Skeletal muscle tissue (tissue), 4 donors: ENCODE measurements around the gene CELF4. TPM values are rescaled to one million over a fixed set of nuclear protein-coding genes. Genes with fewer than 3 reads are reported as not detected.

Experiments used
- H3K27ac ChIP-seq: one replicate; pipeline ENCODE4 v1.7.0; 2013; ENCODE audit warnings: mild to moderate bottlenecking, low read depth, low read length, inconsistent platforms
- H3K27me3 ChIP-seq, 3 donors: one replicate each; pipeline ENCODE4 v1.7.0; 2013; ENCODE audit warnings: low read length in 3 of 3; ENCODE audit not compliant: control insufficient read depth in 3 of 3, insufficient read depth in 3 of 3
- H3K36me3 ChIP-seq, 3 donors: one replicate each; pipeline ENCODE4 v1.7.0; 2013; ENCODE audit warnings: low read length in 3 of 3; ENCODE audit not compliant: control insufficient read depth in 3 of 3, insufficient read depth in 3 of 3
- H3K4me1 ChIP-seq, 3 donors: one replicate each; pipeline ENCODE4 v1.7.0; 2013; ENCODE audit warnings: low read length in 3 of 3, mild to moderate bottlenecking in 3 of 3; ENCODE audit not compliant: control insufficient read depth in 3 of 3, insufficient read depth in 3 of 3
- H3K4me3 ChIP-seq, 3 donors: one replicate each; pipeline ENCODE4 v1.7.0; 2013; ENCODE audit warnings: low read length in 3 of 3
- H3K9ac ChIP-seq, 3 donors: one replicate each; pipeline ENCODE4 v1.7.0; 2013; ENCODE audit warnings: low read length in 3 of 3, mild to moderate bottlenecking in 3 of 3, moderate library complexity in 2 of 3, low read depth in 1 of 3
- H3K9me3 ChIP-seq, 3 donors: one replicate each; pipeline ENCODE4 v1.7.0; 2013; ENCODE audit warnings: low read length in 3 of 3; ENCODE audit not compliant: control insufficient read depth in 3 of 3
- total RNA-seq: library from RNA; depleted of rRNA; stranded (reverse); fragments of >200 nt; gene quantifications from one replicate; pipeline ENCODE4 v1.2.3, GENCODE V29; 2014
- donor health status: Osteomylitis.

CELF4 gene
- total RNA-seq, 1 donor from 2014 or later: not detected

DNA sequence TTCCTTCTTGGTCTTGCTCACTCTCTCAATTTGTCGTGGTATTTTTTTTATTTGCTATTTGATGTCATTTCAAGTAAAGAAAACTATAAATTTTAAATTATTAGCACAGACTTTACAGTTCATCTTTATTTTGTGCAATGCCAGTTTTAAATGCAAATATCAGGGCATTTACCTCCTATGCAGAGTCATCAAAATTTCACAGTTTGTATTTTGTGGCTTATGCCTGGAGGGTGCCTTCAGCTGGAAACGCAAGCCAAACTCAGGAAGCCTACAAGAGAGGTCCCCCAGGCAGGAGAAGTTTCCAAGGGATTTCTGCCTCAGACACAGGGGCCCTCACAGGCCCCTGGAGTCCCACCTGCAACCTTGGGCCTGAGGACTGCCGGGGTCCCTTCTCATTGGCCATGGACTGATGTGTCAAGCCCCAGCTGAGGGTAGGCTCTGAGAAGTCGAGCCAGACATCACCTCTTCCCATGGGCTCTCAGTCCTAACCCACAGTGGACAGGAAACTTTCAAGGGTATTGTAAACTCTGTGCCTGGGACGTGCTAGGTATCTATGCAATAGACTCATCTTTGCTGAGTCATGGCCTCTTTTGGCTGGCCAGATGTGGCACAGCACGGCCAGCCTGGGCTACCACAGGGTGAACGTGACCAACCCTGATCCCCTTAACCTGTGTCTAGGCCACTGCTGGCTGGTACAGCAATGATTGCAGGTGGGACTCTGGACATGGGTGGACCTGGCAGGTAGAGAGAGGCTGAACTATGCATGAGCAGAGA, 236.5 kb downstream of the CELF4 start:
- no peak overlapping the region for H3K27ac ChIP-seq

DNA sequence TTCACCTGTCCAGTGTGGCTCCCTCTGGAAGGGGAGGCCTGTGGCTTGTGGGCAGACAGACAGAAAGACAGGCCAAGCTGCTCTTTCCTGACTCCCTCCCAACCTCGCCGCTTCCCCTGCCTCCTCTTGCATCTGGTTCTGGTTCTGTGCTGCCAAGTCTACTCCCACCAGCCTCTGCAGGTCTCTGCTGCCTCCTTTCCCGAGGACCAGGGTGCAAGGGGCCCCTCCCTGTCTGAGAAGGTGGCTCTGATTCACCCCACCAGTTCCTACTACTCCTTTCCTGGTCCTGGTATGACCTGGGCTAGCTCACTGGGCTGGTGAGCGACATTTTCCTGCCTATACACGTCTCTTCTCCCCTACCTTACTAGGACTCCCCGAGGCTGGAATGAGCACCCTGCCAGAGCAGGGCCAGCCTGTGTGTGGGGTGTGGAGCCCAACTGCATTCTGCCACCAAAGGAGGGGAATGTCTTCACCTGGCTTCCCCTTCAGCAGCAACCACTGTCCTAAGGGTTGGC, 238.5 kb downstream of the CELF4 start:
- Histone ChIP-seq H3K36me3 (no peaks in the 10 kb centered on the region), H3K27me3 (peaks cover 4 to 37% (median 21%) of the 10 kb centered on the region in 3 donors), H3K9me3 (no peaks in the 10 kb centered on the region), H3K4me3 (no peak overlapping the region), H3K9ac (no peak overlapping the region), H3K4me1 (no peaks in the 10 kb centered on the region), H3K27ac (no peak overlapping the region)

More for the DNA sequence above, 236.5 kb downstream of the CELF4 start:
- H3K9me3 ChIP-seq: no peaks in the 10 kb centered on the region
- no peak overlapping the region for H3K4me3 ChIP-seq
- H3K36me3 ChIP-seq: no peaks in the 10 kb centered on the region
- no peaks in the 10 kb centered on the region for H3K4me1 ChIP-seq
- H3K9ac ChIP-seq: no peak overlapping the region
- H3K27me3 ChIP-seq: peaks cover 6 to 29% (median 19%) of the 10 kb centered on the region in 3 donors

DNA sequence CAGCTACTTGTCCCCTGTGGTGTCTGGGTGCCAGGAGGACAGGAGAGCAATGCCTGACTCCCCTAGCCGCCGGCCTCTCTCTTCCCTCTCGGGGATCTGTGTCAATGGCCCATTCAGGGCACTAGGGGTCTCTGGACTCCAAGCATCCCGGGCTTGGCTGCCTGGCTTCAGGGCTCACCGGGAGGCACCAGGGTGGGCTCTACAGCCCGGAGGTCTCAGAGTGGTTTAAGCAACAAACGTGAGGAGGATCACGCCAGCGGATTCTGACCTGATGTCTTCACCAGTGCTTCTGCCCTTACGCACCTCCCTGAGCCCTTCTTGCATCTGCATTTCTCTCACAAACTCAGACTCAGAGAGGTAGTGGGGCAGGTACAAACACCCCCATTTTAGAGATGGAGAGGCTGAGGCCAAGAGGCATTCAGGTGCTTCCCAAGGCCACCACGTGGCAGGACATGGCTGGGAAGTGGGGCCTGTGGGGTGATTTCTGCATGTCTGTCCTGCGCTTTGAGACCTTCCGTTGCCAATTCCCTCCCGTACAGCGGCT, 243.0 kb downstream of the CELF4 start:
- Histone ChIP-seq H3K4me1 (no peaks in the 10 kb centered on the region), H3K27me3 (peaks cover 4 to 33% (median 30%) of the 10 kb centered on the region in 3 donors), H3K9me3 (no peaks in the 10 kb centered on the region), H3K4me3 (no peak overlapping the region), H3K27ac (no peak overlapping the region), H3K36me3 (no peaks in the 10 kb centered on the region), H3K9ac (no peak overlapping the region)

DNA sequence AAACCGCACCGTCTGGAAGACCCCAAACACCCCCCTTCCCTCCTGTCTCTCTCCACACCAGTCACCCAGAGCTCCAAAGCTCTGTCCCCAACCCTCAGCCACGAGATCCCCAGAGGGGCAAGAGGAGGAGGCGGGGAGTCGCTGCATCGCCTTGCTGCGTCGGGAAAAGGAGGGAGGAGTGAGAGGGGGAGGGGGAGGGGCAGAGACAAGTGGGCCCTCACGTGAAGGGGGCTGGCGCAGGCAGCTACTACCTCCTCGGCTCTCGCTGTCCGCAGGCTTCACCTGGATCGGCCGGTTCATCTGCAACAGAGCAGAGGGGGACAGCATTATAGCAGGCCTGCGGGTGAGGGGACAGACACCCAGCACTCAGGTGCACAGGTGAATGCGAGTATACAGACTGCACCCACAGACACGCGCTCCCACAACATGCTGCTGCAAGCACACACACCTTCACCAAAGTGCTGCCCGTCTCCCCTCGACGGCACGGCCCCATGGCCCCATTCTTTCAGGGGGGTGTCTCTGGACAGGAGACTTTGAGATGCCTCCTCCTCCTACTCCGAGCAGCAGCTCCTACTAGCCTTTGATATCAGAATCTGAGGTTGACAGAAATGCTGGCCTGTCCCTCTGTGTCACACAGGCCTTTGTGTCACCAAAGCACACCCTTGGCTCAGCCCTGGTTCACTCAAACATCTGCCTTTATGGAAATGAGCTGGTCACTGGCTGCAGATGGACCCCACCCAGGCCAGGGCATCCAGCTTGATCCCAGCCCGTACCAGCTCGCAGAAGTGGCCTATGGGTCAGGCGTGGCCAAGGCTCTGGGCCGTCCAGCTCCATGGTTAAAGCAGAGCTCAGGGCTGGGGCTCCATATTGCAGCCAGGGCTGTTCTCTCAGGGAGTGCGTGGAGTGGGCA, 243.8 kb downstream of the CELF4 start:
- Histone ChIP-seq H3K4me1 (no peaks in the 10 kb centered on the region), H3K27ac (no peak overlapping the region), H3K4me3 (no peak overlapping the region), H3K9ac (no peak overlapping the region), H3K27me3 (peaks cover 4 to 30% (median 30%) of the 10 kb centered on the region in 3 donors), H3K36me3 (no peaks in the 10 kb centered on the region), H3K9me3 (no peaks in the 10 kb centered on the region)

DNA sequence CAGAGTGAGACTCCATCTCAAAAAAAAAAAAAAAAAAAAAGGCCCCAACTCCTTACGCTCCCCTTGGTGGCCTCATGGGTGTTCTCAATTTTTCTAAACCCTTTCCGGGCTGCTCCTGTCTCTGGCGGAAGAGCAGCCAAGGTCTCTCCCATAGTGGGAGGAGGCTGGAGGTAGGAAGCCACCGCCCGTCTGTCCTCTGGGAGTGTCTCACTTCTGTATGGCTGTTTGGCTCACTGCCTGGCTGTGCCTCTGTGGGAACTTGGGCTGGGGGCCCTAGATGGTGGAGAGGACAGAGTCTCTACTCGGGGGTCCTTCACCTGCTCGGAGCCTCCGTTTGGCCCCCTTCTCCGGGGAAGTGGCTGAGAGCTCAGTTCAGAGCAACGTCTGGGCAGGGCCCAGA, 245.3 kb downstream of the CELF4 start:
- peaks cover under 1 to 29% (median 20%) of the 10 kb centered on the region in 3 donors for H3K27me3 ChIP-seq
- no peaks in the 10 kb centered on the region for H3K4me1 ChIP-seq
- H3K36me3 ChIP-seq: no peaks in the 10 kb centered on the region
- H3K27ac ChIP-seq: no peak overlapping the region
- no peaks in the 10 kb centered on the region for H3K9me3 ChIP-seq
- no peak overlapping the region for H3K9ac ChIP-seq
- H3K4me3 ChIP-seq: no peak overlapping the region

DNA sequence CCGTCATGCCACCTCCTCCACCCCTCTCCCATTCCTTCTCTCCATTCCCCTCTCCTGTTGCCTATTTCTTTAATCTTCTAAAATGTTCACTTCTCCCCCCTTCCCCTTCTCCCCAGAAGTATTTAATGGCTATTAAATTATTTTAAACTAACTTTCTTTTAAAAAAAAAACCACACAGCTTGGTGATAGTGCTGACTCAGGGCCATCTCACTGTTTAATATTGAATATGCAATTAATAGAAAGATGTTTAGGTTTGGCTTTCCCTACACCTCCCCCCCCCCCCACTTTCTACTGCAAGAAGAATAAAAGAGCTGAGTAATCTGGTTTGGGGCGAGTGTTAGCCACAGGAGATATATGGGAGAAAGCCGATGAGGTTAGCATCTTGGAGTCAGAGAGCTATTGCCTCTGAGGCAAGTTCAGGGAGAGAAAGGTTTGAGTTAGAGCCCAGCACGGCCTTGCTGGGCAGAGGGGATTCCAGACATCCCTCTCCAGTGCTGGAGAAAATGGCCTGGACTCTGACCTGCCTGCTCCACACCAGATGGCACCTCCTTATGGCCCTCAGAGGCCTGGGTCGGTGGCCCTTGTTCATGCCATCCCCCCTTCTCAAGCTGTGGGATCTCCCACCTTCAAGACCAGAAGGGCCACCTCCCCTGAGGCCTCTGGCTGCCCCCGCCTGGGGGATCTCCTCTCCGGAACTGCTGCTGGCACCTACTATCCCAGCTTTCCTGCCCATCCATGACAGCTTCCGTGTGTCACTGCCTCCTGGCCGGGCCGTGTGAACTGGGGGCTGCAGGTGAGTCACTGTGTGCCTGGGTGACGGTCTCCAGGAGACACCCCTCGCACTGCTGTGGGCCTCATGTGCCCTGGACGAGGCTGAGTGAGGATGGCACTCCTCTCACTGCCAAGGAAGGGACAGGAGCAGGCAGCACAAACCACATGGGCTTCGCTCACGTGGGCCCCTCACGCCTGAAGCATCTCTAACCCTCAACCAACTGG, 246.9 kb downstream of the CELF4 start:
- no peaks in the 10 kb centered on the region for H3K4me1 ChIP-seq
- no peak overlapping the region for H3K27ac ChIP-seq
- H3K36me3 ChIP-seq: no peaks in the 10 kb centered on the region
- no peak overlapping the region for H3K9ac ChIP-seq
- H3K27me3 ChIP-seq: peaks cover 0 to 23% (median 20%) of the 10 kb centered on the region in 3 donors
- H3K9me3 ChIP-seq: no peaks in the 10 kb centered on the region
- no peak overlapping the region for H3K4me3 ChIP-seq

DNA sequence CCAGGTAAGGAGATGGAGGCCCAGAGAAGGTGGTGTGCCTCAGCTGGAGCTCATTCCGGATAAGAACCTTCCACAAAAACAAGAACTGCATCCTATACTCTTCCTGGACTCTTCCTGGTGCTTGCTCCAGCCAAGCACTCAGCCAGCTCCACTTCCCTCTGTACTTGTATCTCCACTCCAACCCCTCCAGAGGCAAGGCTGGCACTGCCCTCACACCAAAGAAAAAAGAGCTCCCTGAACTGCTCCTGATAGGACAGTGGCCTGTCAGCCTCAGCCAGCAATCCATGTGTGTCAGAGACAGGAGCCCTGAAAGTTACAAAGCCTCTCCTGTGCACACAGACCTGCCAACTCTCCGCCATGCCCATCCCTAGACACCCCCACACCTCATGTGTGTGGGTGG, 248.1 kb downstream of the CELF4 start:
- no peak overlapping the region for H3K9ac ChIP-seq
- H3K27me3 ChIP-seq: peaks cover 0 to 16% (median 10%) of the 10 kb centered on the region in 3 donors
- no peak overlapping the region for H3K27ac ChIP-seq
- H3K36me3 ChIP-seq: no peaks in the 10 kb centered on the region
- H3K9me3 ChIP-seq: no peaks in the 10 kb centered on the region
- no peak overlapping the region for H3K4me3 ChIP-seq
- no peaks in the 10 kb centered on the region for H3K4me1 ChIP-seq

DNA sequence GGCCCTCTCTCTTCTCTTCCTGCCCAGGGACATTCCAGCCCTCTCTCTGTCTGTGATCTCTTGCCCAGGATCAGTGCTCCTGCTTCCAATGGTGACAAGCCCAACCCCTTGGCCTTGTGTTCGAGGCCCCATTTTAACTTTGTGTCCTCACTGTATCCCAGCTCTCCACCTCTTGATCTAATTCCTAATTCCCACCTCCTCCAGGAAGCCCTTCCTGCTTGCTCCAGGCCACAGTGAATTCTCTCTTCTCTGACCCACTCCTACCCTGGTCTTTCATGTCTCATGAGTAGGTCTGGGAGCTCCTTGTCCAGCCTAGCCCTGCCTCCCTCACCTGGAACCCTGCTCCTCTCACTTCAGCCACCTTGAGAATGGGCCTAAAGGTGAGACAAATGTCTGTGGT, 249.1 kb downstream of the CELF4 start:
- peaks cover 0 to 9% (median under 1%) of the 10 kb centered on the region in 3 donors for H3K27me3 ChIP-seq

DNA sequence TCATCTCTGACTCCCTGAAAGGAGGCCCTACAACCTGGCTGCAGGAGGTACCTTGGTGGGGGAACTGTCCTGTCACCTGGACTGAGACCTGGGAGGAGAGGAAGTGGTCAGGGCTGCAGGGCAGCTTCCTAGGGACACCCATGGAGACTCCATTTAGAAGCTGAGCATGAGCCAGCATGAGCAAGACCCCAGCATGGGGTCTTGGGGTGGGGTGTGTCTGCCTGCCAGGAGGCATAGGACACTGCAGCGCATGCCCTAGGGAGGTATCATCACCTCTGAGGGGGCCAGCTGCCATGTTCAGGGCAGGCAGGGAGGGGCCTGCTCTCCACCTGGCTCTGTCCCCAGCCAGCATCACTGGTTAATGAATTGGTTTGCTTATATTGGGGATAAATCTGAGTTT, 249.7 kb downstream of the CELF4 start:
- no peaks in the 10 kb centered on the region for H3K9me3 ChIP-seq
- H3K9ac ChIP-seq: no peak overlapping the region
- peaks cover 0 to 5% (median 0%) of the 10 kb centered on the region in 3 donors for H3K27me3 ChIP-seq
- no peak overlapping the region for H3K27ac ChIP-seq
- H3K4me1 ChIP-seq: no peaks in the 10 kb centered on the region
- H3K4me3 ChIP-seq: no peak overlapping the region
- no peaks in the 10 kb centered on the region for H3K36me3 ChIP-seq

More for the DNA sequence above, 249.1 kb downstream of the CELF4 start:
- H3K9me3 ChIP-seq: no peaks in the 10 kb centered on the region
- no peak overlapping the region for H3K9ac ChIP-seq
- no peaks in the 10 kb centered on the region for H3K36me3 ChIP-seq
- H3K4me3 ChIP-seq: no peak overlapping the region
- H3K4me1 ChIP-seq: no peaks in the 10 kb centered on the region
- no peak overlapping the region for H3K27ac ChIP-seq
